Fibroblast of villous mesenchyme (primary cell): ENCODE results near the gene STARD3. TPM values are rescaled to one million over a fixed set of nuclear protein-coding genes. Genes with fewer than 3 reads are reported as not detected.

Experiments
- DNase-seq: peaks from one replicate; pipeline ENCODE4 v3.0.0-alpha.2; 2010; ENCODE audit warnings: low read depth
- H3K4me3 ChIP-seq: 2 replicates; pipeline ENCODE4 v1.5.1; 2011; ENCODE audit warnings: low read depth, mild to moderate bottlenecking, low read length
- total RNA-seq: library from RNA; depleted of rRNA; stranded (reverse); fragments of >200 nt; gene quantifications from 2 replicates; pipeline ENCODE4 v1.2.3, GENCODE V29; 2012
- TF ChIP-seq, protein P1 (sequence below): IDR thresholded peaks from 2 replicates; pipeline ENCODE4 v1.5.1; 2012; ENCODE audit warnings: low read depth, mild to moderate bottlenecking, low read length; ENCODE audit not compliant: insufficient read depth

Gene STARD3
- total RNA-seq, 1 donor: 23.7 TPM

GRCh38 chr17:39674702-39675389, 37.9 kb downstream of the STARD3 start:
- DNase-seq: no peak
- TF ChIP-seq, protein P1, sequence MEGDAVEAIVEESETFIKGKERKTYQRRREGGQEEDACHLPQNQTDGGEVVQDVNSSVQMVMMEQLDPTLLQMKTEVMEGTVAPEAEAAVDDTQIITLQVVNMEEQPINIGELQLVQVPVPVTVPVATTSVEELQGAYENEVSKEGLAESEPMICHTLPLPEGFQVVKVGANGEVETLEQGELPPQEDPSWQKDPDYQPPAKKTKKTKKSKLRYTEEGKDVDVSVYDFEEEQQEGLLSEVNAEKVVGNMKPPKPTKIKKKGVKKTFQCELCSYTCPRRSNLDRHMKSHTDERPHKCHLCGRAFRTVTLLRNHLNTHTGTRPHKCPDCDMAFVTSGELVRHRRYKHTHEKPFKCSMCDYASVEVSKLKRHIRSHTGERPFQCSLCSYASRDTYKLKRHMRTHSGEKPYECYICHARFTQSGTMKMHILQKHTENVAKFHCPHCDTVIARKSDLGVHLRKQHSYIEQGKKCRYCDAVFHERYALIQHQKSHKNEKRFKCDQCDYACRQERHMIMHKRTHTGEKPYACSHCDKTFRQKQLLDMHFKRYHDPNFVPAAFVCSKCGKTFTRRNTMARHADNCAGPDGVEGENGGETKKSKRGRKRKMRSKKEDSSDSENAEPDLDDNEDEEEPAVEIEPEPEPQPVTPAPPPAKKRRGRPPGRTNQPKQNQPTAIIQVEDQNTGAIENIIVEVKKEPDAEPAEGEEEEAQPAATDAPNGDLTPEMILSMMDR: no peak
- H3K4me3 ChIP-seq: no peak overlapping the region

- H3K4me3 ChIP-seq: no peak overlapping the region
These were observed 38.6 kb downstream of the STARD3 start for GRCh38 chr17:39675390-39676082.

GRCh38 chr17:39676198-39676819, 39.4 kb downstream of the STARD3 start:
- DNase-seq: no peak

More at GRCh38 chr17:39675390-39676082, 38.6 kb downstream of the STARD3 start:
- TF ChIP-seq, protein P1: no peak
- no peak for DNase-seq

DNA sequence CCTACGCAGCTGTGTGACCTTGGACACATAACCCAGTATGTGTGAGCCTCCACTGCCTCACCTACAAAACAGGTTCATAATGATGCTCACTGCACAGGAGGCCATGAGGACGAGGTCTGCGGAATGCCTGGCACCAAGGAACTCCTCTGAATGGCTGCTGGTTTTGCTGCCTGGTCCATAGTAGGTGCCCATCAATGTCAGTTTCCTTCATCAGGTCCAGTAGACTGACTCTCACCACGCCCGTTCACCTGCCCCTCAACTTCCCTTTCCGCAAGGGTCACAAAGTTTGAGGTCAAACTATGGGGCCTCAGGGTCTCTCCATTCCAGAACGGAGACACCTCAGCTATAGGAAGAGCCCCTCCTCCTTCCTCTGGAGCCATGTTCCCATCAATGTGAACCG, 40.1 kb downstream of the STARD3 start:
- TF ChIP-seq, protein P1: no peak
- no peak overlapping the region for H3K4me3 ChIP-seq
- no peak for DNase-seq

More at GRCh38 chr17:39676198-39676819, 39.4 kb downstream of the STARD3 start:
- H3K4me3 ChIP-seq: no peak overlapping the region
- TF ChIP-seq, protein P1: no peak

- no peak overlapping the region for H3K4me3 ChIP-seq
- TF ChIP-seq, protein P1: no peak
- DNase-seq: no peak
These were observed 40.8 kb downstream of the STARD3 start for GRCh38 chr17:39677542-39678339.

- TF ChIP-seq, protein P1: no peak
- no peak for DNase-seq
- no peak overlapping the region for H3K4me3 ChIP-seq
These were observed 41.6 kb downstream of the STARD3 start for GRCh38 chr17:39678340-39679116.
